HL-60 (cell line): Measurements from ENCODE around the gene CCDC198.

Experiments
- GABPA ChIP-seq: IDR thresholded peaks from 2 replicates; pipeline ENCODE4 v1.6.1; 2012; ENCODE audit warnings: low read depth
- POLR2AphosphoS5 ChIP-seq: IDR thresholded peaks from 2 replicates; pipeline ENCODE4 v1.6.1; 2012; ENCODE audit warnings: low read depth
- TF ChIP-seq, protein P1 (sequence below): IDR thresholded peaks from one replicate; pipeline ENCODE4 v1.5.1; 2011; ENCODE audit warnings: low read length, control low read depth, inconsistent platforms; ENCODE audit not compliant: insufficient read depth
- TF ChIP-seq, protein P2 (sequence below): IDR thresholded peaks from 2 replicates; pipeline ENCODE4 v1.6.1; 2012; ENCODE audit warnings: low read depth; ENCODE audit not compliant: insufficient replicate concordance

DNA sequence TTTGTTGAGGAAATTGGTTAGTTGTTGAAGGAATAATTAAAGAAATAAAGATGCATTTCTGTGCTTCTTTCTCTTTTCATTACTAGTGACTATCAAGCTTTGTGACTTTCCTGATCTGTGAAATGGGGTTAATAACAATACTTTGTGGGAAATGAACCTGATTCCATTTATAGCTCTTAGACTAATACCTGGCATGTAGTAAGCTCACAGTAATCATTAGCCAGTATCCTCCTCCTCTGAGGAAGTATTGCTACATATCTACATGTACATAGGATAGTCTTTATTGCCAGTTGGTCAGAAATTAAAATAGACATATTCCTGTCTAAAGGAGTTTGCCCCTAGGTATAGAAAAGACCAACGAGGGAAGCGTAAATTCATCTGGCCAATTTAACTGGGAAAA is 1.8 kb upstream of the CCDC198 start:
- TF ChIP-seq, protein P1, sequence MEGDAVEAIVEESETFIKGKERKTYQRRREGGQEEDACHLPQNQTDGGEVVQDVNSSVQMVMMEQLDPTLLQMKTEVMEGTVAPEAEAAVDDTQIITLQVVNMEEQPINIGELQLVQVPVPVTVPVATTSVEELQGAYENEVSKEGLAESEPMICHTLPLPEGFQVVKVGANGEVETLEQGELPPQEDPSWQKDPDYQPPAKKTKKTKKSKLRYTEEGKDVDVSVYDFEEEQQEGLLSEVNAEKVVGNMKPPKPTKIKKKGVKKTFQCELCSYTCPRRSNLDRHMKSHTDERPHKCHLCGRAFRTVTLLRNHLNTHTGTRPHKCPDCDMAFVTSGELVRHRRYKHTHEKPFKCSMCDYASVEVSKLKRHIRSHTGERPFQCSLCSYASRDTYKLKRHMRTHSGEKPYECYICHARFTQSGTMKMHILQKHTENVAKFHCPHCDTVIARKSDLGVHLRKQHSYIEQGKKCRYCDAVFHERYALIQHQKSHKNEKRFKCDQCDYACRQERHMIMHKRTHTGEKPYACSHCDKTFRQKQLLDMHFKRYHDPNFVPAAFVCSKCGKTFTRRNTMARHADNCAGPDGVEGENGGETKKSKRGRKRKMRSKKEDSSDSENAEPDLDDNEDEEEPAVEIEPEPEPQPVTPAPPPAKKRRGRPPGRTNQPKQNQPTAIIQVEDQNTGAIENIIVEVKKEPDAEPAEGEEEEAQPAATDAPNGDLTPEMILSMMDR = no peak
- no peak for TF ChIP-seq POLR2AphosphoS5
- TF ChIP-seq, protein P2, sequence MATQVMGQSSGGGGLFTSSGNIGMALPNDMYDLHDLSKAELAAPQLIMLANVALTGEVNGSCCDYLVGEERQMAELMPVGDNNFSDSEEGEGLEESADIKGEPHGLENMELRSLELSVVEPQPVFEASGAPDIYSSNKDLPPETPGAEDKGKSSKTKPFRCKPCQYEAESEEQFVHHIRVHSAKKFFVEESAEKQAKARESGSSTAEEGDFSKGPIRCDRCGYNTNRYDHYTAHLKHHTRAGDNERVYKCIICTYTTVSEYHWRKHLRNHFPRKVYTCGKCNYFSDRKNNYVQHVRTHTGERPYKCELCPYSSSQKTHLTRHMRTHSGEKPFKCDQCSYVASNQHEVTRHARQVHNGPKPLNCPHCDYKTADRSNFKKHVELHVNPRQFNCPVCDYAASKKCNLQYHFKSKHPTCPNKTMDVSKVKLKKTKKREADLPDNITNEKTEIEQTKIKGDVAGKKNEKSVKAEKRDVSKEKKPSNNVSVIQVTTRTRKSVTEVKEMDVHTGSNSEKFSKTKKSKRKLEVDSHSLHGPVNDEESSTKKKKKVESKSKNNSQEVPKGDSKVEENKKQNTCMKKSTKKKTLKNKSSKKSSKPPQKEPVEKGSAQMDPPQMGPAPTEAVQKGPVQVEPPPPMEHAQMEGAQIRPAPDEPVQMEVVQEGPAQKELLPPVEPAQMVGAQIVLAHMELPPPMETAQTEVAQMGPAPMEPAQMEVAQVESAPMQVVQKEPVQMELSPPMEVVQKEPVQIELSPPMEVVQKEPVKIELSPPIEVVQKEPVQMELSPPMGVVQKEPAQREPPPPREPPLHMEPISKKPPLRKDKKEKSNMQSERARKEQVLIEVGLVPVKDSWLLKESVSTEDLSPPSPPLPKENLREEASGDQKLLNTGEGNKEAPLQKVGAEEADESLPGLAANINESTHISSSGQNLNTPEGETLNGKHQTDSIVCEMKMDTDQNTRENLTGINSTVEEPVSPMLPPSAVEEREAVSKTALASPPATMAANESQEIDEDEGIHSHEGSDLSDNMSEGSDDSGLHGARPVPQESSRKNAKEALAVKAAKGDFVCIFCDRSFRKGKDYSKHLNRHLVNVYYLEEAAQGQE = no peak
- TF ChIP-seq GABPA = no peak
